GM15510 (cell line): ENCODE measurements around the gene SLC33A1.

Experiments used
- POLR2A ChIP-seq: IDR thresholded peaks from 3 replicates; pipeline ENCODE4 v1.6.1; 2011; ENCODE audit warnings: borderline replicate concordance; ENCODE audit not compliant: insufficient read length; ENCODE audit errors: extremely low read depth

SLC33A1 gene

GRCh38 chr3:155869691-155870090, 15.5 kb upstream of the SLC33A1 start:
- no peak for TF ChIP-seq POLR2A

- TF ChIP-seq POLR2A = no peak
Observed at GRCh38 chr3:155863072-155863784, 9.0 kb upstream of the SLC33A1 start.

- no peak for TF ChIP-seq POLR2A
Observed at GRCh38 chr3:155861476-155862183, 7.4 kb upstream of the SLC33A1 start.

GRCh38 chr3:155859859-155860258, 5.6 kb upstream of the SLC33A1 start:
- TF ChIP-seq POLR2A = no peak

- no peak for TF ChIP-seq POLR2A
Observed at GRCh38 chr3:155853214-155854140, 750 bp downstream of the SLC33A1 start.

- no peak for TF ChIP-seq POLR2A
Observed at GRCh38 chr3:155852341-155852740, 1.9 kb downstream of the SLC33A1 start.

GRCh38 chr3:155847993-155848392, 6.2 kb downstream of the SLC33A1 start:
- TF ChIP-seq POLR2A = no peak

GRCh38 chr3:155846119-155846518, 8.1 kb downstream of the SLC33A1 start:
- TF ChIP-seq POLR2A = no peak

GRCh38 chr3:155843569-155843968, 10.7 kb downstream of the SLC33A1 start:
- TF ChIP-seq POLR2A = no peak

- no peak for TF ChIP-seq POLR2A
Observed at GRCh38 chr3:155835341-155836071, 18.7 kb downstream of the SLC33A1 start.

- TF ChIP-seq POLR2A = no peak
Observed at GRCh38 chr3:155815030-155815545, 39.1 kb downstream of the SLC33A1 start.

- no peak for TF ChIP-seq POLR2A
Observed at GRCh38 chr3:155809181-155809580, 45.0 kb downstream of the SLC33A1 start.

GRCh38 chr3:155807823-155808222, 46.4 kb downstream of the SLC33A1 start:
- TF ChIP-seq POLR2A = no peak
